Testis (tissue), 3 donors: ENCODE measurements around the gene PPA1. TPM values are rescaled to one million over a fixed set of nuclear protein-coding genes. Genes with fewer than 3 reads are reported as not detected.

ENCODE experiments used
- DNase-seq: peaks from one replicate; pipeline ENCODE4 v3.0.0-alpha.2; 2019
- H3K27ac ChIP-seq, 2 donors: fragments of 200-600 bp; sonication (generic); one replicate each; pipeline ENCODE4 v1.5.1; 2019
- H3K27me3 ChIP-seq: fragments of 200-600 bp; sonication (generic); one replicate; pipeline ENCODE4 v1.5.1; 2019
- H3K36me3 ChIP-seq: fragments of 200-600 bp; sonication (generic); one replicate; pipeline ENCODE4 v1.5.1; 2017; ENCODE audit warnings: low read depth; ENCODE audit errors: missing control alignments
- H3K4me1 ChIP-seq: fragments of 200-600 bp; sonication (generic); one replicate; pipeline ENCODE4 v1.5.1; 2019
- H3K4me3 ChIP-seq, 2 donors: fragments of 200-600 bp; sonication (generic); one replicate each; pipeline ENCODE4 v1.5.1; 2017 to 2019
- H3K9me3 ChIP-seq: fragments of 200-600 bp; sonication (generic); one replicate; pipeline ENCODE4 v1.5.1; 2017
- CTCF ChIP-seq, 3 experiments: fragments of 450-650 bp in 2 of 3; fragments of 200-600 bp in 1 of 3; sonication (generic) in 1 of 3; IDR thresholded peaks; one replicate each; pipeline ENCODE4 v1.5.1; 2016 to 2019; ENCODE audit warnings: antibody characterized with exemption in 3 of 3, mild to moderate bottlenecking in 2 of 3, moderate library complexity in 1 of 3
- POLR2A ChIP-seq: fragments of 450-650 bp; IDR thresholded peaks from one replicate; pipeline ENCODE4 v1.6.1; 2017; ENCODE audit warnings: antibody characterized with exemption, mild to moderate bottlenecking, moderate library complexity
- WGBS, 2 donors: methylation state at CpG; one replicate each; pipeline ENCODE4 v1.1.5; 2018; 5-methylcytosine and 5-hydroxymethylcytosine counted together
- intact Hi-C: fragments of 100-400 bp; cut with DNase I; formaldehyde crosslinking; loops from one replicate; pipeline ENCODE4 v1.15.1; 2023; ENCODE audit warnings: low total_unique reads
- polyA plus RNA-seq: library from polyadenylated mRNA; stranded (reverse); fragments of 350-450 nt; fragmentation: Illumina TruSeq; extraction: RNeasy Lipid Tissue Mini Kit (QIAGEN cat#74804); gene quantifications from one replicate; pipeline ENCODE4 v1.2.3, GENCODE V29; 2014; ENCODE audit warnings: low read depth, low replicate concordance; ENCODE audit not compliant: insufficient read depth
- total RNA-seq, 2 donors: library from RNA; depleted of rRNA; stranded (reverse); fragments of >200 nt; gene quantifications; one replicate each; pipeline ENCODE4 v1.2.3, GENCODE V29; 2016

PPA1 gene
- total and polyA plus RNA-seq, 3 donors from 2014 or later = 110 to 143 (median 136) TPM

- Histone ChIP-seq H3K4me1 (no peaks in the 10 kb centered on the region), H3K27ac (no peak overlapping the region), H3K27me3 (no peaks in the 10 kb centered on the region), H3K4me3 (no peak overlapping the region), H3K9me3 (no peaks in the 10 kb centered on the region), H3K36me3 (no peaks in the 10 kb centered on the region)
- DNase-seq = no peak
- 65 to 68% methylated on average over 4 of the region's 4 CpGs for WGBS, 2 donors
- TF ChIP-seq CTCF (IDR thresholded peaks at IDR 0.05) (no peak), POLR2A (no peak)
- intact Hi-C loops = no loop called here
These were observed 41.9 kb downstream of the PPA1 start for GRCh38 chr10:70191161-70191971.

- Histone ChIP-seq H3K4me3 (no peak overlapping the region), H3K27ac (no peak overlapping the region), H3K4me1 (no peaks in the 10 kb centered on the region), H3K9me3 (no peaks in the 10 kb centered on the region), H3K36me3 (no peaks in the 10 kb centered on the region), H3K27me3 (no peaks in the 10 kb centered on the region)
- intact Hi-C loops = no loop called here
- DNase-seq = no peak
- TF ChIP-seq POLR2A (no peak), CTCF (IDR thresholded peaks at IDR 0.05) (no peak)
- 89% methylated on average over 3 to 5 of the region's 5 CpGs for WGBS, 2 donors
These were observed 42.6 kb downstream of the PPA1 start for GRCh38 chr10:70190581-70190980.

GRCh38 chr10:70190102-70190501, 43.1 kb downstream of the PPA1 start:
- no peaks in the 10 kb centered on the region for H3K9me3 ChIP-seq
- no peak overlapping the region for H3K4me3 ChIP-seq
- DNase-seq = no peak
- no peaks in the 10 kb centered on the region for H3K27me3 ChIP-seq
- 91 to 92% methylated on average over 8 of the region's 8 CpGs for WGBS, 2 donors
- H3K36me3 ChIP-seq = no peaks in the 10 kb centered on the region
- no peaks in the 10 kb centered on the region for H3K4me1 ChIP-seq
- intact Hi-C loops = no loop called here
- TF ChIP-seq POLR2A = no peak
- no peak for TF ChIP-seq CTCF (IDR thresholded peaks at IDR 0.05)
- no peak overlapping the region for H3K27ac ChIP-seq

GRCh38 chr10:70188768-70189167, 44.5 kb downstream of the PPA1 start:
- intact Hi-C loops = no loop called here
- no peak for TF ChIP-seq CTCF (IDR thresholded peaks at IDR 0.05)
- no peak for TF ChIP-seq POLR2A
- DNase-seq = no peak
- H3K9me3 ChIP-seq = no peaks in the 10 kb centered on the region
- no peaks in the 10 kb centered on the region for H3K4me1 ChIP-seq
- 73 to 74% methylated on average over 1 of the region's 1 CpG for WGBS, 2 donors
- H3K27ac ChIP-seq = no peak overlapping the region
- H3K4me3 ChIP-seq = no peak overlapping the region
- H3K27me3 ChIP-seq = no peaks in the 10 kb centered on the region
- H3K36me3 ChIP-seq = no peaks in the 10 kb centered on the region

GRCh38 chr10:70186571-70186970, 46.7 kb downstream of the PPA1 start:
- no peak overlapping the region for H3K27ac ChIP-seq
- no peak overlapping the region for H3K4me3 ChIP-seq
- intact Hi-C loops = no loop called here
- H3K27me3 ChIP-seq = no peaks in the 10 kb centered on the region
- WGBS, 2 donors = 80 to 81% methylated on average over 3 of the region's 3 CpGs
- no peaks in the 10 kb centered on the region for H3K36me3 ChIP-seq
- DNase-seq = no peak
- no peak for TF ChIP-seq POLR2A
- TF ChIP-seq CTCF (IDR thresholded peaks at IDR 0.05) = no peak
- no peaks in the 10 kb centered on the region for H3K4me1 ChIP-seq
- no peaks in the 10 kb centered on the region for H3K9me3 ChIP-seq
